HG02885 (cell line): ENCODE data around the gene TNIK.

ENCODE experiments used
- ATAC-seq: cut with Tn5 transposase; IDR thresholded peaks from one replicate; pipeline ENCODE4 v1.9.1; 2021; ENCODE audit warnings: mild to moderate bottlenecking; ENCODE audit not compliant: unreplicated experiment, poor library complexity

Gene TNIK

DNA sequence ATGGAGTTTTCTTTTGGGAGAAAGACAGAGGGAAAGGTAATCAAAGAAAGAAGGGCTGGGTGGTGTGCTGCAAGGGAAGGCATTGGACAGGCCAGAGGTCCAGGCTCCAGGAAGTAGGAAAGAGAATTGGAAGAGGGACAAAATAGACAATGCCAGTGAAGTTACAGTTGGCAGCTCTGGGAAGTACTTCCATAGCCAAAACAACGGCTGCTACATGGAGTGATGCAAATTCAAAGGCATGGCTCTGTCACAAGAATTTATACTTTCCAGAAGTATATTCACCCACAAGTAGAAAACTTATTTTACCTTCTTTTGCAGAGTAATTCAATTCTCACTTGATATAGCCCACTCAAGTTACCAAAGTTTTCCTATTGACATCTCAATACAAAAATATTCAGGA, 191.5 kb downstream of the TNIK start:
- no peak for ATAC-seq

- ATAC-seq = peak; percentile 30
Observed at GRCh38 chr3:171267104-171267503, 193.1 kb downstream of the TNIK start.

DNA sequence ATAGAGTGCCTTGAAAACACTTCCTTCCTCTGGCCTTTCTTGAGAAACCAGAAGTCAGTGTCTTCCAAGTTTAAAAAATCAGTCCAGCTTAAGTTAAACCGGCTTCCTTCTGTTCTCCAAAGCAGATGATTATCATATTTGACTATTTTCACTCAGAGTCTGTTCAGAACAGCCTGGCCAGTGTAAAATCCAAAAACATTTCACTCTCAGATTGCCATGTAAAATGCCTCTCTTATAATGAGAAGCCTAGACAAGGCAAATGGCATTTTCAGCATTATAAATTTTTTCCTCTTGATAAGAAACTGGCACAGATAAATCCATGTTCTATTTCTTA, 193.5 kb downstream of the TNIK start:
- no peak for ATAC-seq

- no peak for ATAC-seq
Observed at GRCh38 chr3:171266034-171266739, 194.0 kb downstream of the TNIK start.

DNA sequence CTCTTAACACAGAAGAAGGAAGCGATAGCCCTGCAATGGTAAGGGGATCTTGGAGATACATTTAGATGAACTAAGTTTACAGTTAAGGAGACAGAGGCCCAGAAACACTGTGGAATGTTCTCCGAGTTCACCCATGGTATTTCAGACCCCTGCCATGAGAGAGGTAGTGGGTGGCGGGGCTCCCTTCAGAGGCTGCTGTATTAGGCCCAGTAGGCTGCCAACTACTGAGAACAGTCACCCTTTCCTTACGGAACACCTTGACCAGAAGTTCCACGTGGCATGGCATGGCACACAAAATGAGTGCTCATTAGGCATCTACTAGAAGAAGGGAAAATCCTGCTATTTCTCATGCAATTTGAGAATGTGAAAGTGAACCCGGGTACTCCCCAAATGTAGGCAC, 195.4 kb downstream of the TNIK start:
- ATAC-seq = no peak

DNA sequence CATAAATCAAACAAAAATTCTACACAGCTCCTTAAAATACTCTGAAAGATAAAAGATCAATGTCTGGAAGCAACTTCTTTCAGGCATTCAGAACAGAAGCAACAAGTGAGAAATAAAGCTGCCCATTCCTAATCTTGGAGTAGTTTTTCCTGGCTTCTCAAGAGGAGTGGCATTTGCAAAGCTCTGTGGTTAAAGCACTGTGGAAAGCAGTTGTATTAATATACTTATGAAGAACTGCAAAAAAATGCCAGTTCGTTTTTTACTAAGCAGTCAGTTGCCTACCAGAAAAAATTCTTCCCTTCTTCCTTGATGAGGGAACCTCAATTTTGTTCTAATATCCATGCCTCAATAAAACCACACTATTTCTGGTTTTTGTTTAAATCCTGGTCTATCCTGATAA, 197.8 kb downstream of the TNIK start:
- no peak for ATAC-seq

DNA sequence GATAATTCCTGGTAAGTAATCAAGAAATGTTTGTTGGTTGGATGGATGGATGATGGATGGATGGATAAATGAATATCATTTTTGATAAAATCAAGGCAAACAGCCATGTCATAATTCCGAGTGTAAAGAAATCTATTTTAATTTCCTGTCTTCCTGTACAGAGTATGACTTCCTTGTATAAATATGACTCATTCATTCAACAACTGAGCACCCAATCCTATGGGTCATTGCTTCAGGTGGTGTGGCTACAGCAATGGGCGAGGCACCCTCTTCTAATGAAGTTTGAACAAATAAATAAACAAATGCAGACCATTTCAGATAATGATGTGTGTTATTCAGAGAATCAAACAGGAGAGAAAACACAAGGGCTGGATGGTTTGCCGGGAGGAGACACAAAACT, 198.7 kb downstream of the TNIK start:
- no peak for ATAC-seq

DNA sequence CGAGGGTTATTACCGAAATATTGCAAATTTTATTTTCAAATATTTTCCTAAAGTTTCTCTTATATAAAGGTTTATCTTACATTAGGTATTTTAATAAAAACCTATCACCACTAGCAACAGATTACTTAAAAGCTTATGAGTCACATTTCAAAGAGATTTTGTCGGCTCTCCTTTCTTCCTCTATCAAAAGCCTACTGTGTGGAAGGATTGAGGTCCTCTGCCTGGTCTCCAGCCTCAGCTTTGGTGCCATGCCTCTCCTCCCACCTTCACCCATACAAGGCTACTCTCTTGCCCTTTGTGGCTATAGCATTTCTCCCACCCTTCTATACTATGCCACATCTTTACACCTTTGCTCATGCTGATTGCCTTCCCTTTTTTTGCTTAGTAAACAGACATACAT, 199.3 kb downstream of the TNIK start:
- ATAC-seq = no peak

DNA sequence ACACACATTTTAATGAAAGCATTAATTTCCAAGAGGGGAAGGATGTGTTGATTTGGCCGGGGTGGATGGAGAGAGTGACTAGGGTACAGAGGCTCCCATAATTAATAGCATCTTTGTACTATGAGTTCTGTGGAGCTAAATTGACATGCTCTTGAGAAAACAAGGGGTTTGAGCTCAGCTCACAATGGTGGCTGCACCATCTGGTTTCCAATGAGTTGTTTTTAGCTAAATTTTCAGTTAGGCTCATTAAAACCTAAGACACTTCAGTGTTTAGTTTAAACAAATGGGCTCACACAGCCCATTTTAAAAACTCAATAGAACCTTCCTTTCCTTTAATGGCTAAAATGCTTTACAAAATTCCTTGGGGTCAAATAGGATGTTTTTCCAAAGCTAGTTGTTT, 199.7 kb downstream of the TNIK start:
- ATAC-seq = no peak

DNA sequence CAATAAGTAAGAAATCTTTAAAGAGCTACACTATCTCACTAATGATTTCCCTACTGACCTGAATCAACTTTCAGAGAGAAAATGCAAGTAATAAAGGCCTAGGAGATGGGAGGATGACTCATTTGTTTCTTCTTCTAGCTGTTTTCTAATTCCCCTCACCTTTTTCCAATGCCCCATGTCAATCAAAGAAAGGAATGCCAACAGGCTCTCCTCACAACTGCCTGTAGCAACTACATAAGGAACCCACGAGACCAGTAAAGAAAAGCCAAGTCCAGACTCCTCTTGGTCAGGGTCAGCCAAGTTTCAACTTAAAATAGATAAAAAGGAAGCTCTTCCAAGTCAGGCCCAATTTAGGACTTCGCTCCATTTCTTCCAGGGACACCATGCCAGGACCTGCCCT, 201.9 kb downstream of the TNIK start:
- ATAC-seq = no peak

DNA sequence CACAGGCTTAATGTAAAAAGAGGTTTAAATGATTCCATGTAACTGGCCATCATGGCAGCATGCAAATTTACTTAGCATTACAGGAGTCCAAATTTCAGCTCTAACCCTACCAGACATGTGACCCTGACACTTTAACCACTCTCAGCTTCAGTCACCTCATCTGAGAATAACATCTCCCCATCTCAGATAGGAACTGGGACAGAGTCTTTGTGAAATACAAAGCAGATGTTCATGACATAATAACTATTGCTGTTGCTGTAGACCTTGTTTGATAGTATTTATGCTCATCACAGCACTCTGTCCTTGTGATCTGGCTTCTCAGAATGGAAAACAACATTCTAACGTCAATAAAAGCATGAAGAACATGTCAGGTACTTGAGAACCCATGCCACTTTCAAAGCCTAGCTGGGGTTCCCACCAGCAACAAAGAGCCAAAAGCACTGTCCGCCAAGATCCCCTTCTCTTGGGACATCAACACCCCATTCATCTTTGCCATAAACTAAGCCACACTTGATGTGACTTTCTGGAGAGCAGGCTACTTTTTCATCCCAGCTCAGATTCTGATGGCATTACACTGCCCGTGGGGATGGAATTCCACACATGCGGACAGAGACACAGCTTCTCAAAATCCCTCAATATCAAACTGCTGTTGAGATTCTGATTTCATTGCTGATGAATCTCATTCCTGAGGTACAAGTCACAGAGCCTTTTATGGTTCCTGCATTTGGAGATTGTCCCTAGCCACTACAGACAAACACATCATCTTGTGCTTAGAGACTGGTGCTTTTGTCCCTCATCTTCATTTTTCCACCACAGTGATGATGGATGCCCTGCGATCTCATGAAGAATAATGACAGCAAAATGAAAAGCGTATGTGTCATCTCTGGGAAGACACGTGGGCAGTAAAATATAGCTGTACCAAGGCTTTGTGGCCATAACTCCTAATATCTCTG, 202.7 kb downstream of the TNIK start:
- peak; percentile 70 for ATAC-seq

DNA sequence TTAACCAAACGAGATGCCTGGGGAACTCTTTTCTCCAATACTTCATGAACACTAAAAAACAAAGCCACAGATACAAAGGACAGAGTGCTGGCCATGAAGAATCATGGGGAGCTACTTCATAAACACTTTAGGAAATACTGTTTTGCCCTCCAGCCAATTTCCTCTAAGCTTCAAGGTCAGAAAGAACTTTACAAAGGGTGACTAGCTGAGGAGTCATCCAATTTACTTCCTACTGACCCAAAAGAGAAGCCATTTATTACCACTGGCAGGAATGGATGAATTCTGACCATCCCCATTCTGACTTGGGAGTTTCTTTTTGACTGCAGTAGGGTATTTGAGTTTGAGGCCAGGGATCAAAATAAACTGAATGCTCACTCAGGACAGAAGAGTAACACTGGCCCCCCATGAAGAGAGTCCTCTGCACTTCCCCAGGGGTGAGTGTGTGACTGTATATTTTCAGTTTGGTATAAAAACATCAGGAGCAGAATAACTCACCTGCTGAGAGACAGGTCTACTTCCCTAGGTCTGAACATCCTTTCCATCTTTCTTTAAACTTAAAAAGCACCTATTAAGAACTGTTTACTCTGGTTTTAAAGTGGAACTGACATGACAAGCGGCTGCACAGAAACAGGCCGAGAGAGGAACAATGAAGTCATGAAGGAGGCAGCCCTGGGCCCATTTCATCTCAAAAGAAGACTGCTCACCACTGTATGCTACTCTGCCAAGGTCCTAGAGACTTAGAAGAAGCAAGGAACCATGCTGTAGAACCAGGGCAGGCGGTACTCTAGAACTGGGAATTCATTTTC, 203.6 kb downstream of the TNIK start:
- peak; percentile 2 for ATAC-seq

- peak; percentile 63 for ATAC-seq
Observed at GRCh38 chr3:171255236-171255806, 204.9 kb downstream of the TNIK start.

DNA sequence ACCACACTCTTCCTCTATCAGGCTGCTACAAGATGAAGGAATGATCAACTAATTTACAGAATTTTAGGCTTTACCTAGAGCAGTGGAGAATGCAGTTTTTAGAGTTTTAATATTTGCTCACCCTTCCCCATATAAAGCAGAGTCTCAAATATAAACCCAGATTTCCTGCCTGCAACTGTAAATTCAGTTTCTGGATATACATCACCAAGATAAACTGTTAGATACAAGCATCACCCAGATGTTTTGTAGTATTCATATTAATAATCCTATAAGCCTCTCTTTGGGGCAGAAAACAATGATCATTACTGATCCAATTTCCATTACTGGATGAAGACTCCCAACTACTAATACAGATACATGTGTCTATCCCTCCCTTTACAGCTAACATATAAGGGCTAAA, 205.9 kb downstream of the TNIK start:
- ATAC-seq = no peak

- no peak for ATAC-seq
Observed at GRCh38 chr3:171251835-171252234, 208.4 kb downstream of the TNIK start.

DNA sequence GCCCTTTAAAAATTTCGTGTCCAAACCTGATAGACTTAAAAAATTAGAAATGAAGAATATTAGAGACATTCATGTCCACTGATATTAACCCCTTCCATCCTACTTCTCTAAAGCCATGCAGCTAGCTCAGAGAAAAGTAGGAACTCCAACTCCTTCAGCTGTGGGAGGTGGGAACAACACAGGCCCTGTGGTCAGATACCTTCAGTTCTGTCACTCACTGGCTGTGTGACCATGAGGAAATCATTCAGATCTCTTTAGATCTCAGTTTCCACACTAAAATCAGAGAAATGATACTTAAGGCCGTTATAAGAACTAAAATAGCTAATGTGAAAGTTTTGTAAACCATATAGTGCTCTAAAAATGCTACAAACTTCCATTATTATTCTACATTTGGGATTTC, 209.8 kb downstream of the TNIK start:
- ATAC-seq = peak; percentile 21

GRCh38 chr3:171249245-171249644, 211.0 kb downstream of the TNIK start:
- ATAC-seq = peak; percentile 14

GRCh38 chr3:171248426-171249111, 211.6 kb downstream of the TNIK start:
- peak; percentile 82 for ATAC-seq

DNA sequence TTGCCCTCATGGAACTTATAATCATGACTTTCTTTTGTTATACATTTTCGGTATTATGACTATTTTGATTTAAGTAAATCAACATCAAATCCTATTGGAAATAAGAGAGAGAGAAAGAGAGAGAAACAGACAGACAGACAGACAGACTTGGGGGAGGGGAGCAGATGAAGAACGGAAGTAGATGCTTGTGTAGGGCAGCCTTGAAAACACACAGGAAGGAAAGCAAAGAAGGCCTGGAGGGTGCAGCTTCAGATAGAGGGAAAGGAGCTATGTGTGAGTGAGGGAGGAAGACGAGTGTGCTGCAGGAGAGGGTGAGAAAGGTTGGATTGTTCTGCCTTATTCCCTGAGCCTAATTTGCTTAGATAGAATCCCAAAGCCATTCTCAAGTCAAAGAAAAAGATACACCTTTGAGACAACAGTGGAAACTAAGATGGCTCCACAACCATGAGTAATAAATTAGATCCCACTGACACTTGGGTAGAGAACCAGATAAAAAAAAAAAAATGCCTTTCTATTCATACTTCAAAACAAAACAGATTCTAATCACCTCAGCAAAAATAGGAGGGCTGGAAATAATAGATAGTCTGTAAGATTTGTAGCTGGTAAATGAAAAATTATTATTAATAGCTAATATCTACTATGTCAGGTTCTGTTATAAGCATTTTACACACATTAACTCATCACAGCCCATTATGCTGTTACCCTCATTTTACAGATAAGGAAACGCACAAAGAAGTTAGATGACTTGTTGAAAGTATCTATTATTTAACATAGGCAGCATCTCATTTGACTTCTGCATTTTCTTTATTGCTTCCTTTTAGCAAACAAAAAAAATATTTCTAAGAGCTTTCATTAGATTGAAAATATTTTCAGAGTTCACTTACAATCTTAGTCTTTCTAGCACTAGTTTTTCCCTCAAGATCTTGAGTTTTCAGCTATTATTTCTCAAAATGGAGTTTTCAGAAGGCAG, 214.1 kb downstream of the TNIK start:
- no peak for ATAC-seq
